A549 (cell line): ENCODE results near the gene REEP5. TPM values are rescaled to one million over a fixed set of nuclear protein-coding genes. Genes with fewer than 3 reads are reported as not detected.
"Not testable (repeated sequence)": the region's sequence is repeated elsewhere in the genome, so short reads cannot be mapped to it uniquely, and the experiment has no call there.

ENCODE experiments used
- ATAC-seq, 2 experiments: fragments of 200-7000 bp in 1 of 2; fragments of >200 bp in 1 of 2; cut with Nextera tagmentation in 1 of 2; cut with Tn5 transposase in 1 of 2; 3 replicates each; pipeline versions ENCODE4 v1.8.0 to v1.9.1; 2018 to 2020; ENCODE audit warnings: mild to moderate bottlenecking in 1 of 2, moderate library complexity in 1 of 2
- CTCF ChIA-PET: fragments of 300-600 bp; sonication (Branson Sonifier 250); formaldehyde crosslinking; extraction: SDS; loops from one replicate; lab custom pipeline; 2021; ENCODE audit warnings: antibody characterized with exemption, inconsistent platforms; lab: Yijun Ruan, JAX
- POLR2A ChIA-PET: fragments of 350-600 bp; formaldehyde crosslinking; extraction: SDS; loops from one replicate; lab custom pipeline; 2021; ENCODE audit warnings: antibody characterized with exemption, inconsistent platforms; lab: Yijun Ruan, JAX
- DNase-seq, 2 experiments: peaks; one replicate each; pipeline versions ENCODE4 v3.0.0 to v3.0.0-alpha.2; 2011 to 2016; ENCODE audit warnings: low read depth in 1 of 2, low spot score in 1 of 2
- FAIRE-seq: peaks from 2 replicates; lab custom pipeline; 2011; peaks lifted over from hg19 to GRCh38; lab: Jason Lieb, UNC
- H3K27ac ChIP-seq, 2 experiments: fragments of >200 bp; sonication (Bioruptor Twin); formaldehyde crosslinking; 3 replicates each; pipeline ENCODE4 v1.5.1; 2016 to 2017
- H3K4me1 ChIP-seq: fragments of >200 bp; sonication (Bioruptor Twin); formaldehyde crosslinking; 3 replicates; pipeline ENCODE4 v1.6.1; 2016
- H3K4me2 ChIP-seq: fragments of >200 bp; sonication (Bioruptor Twin); formaldehyde crosslinking; 3 replicates; pipeline ENCODE4 v1.6.1; 2016
- H3K4me3 ChIP-seq: fragments of >200 bp; sonication (Bioruptor Twin); formaldehyde crosslinking; 3 replicates; pipeline ENCODE4 v1.5.1; 2016
- H3K9me3 ChIP-seq: fragments of >200 bp; sonication (Bioruptor Twin); formaldehyde crosslinking; 3 replicates; pipeline ENCODE4 v1.6.1; 2016
- CBX8 ChIP-seq: fragments of 200-600 bp; sonication (generic); IDR thresholded peaks from 2 replicates; pipeline ENCODE4 v1.6.1; 2016
- CEBPB ChIP-seq, 2 experiments: fragments of >200 bp in 1 of 2; sonication (Bioruptor Twin) in 1 of 2; formaldehyde crosslinking in 1 of 2; IDR thresholded peaks; 2 replicates each; pipeline ENCODE4 v1.6.1; 2012 to 2016
- CHD2 ChIP-seq: fragments of 150-350 bp; IDR thresholded peaks from 2 replicates; pipeline ENCODE4 v1.6.1; 2014; ENCODE audit warnings: low read length; ENCODE audit not compliant: partially characterized antibody
- CHD4 ChIP-seq: fragments of 200-600 bp; sonication (generic); IDR thresholded peaks from 2 replicates; pipeline ENCODE4 v1.6.1; 2016; ENCODE audit warnings: antibody characterized with exemption, mild to moderate bottlenecking, borderline replicate concordance
- EHF ChIP-seq: fragments of 250-450 bp; sonication (Bioruptor Pico); IDR thresholded peaks from 2 replicates; pipeline ENCODE4 v1.5.0; 2020; ENCODE audit warnings: mild to moderate bottlenecking
- ESRRA ChIP-seq: fragments of 150-350 bp; IDR thresholded peaks from 2 replicates; pipeline ENCODE4 v1.6.1; 2014; ENCODE audit warnings: mild to moderate bottlenecking, low read length, borderline replicate concordance
- FOSB ChIP-seq: fragments of 250-450 bp; sonication (Bioruptor Pico); IDR thresholded peaks from 2 replicates; pipeline ENCODE4 v1.5.0; 2020; ENCODE audit warnings: mild to moderate bottlenecking, moderate library complexity
- FOSL2 ChIP-seq, 2 experiments: fragments of 450-650 bp in 1 of 2; fragments of >200 bp in 1 of 2; sonication (Bioruptor Twin) in 1 of 2; formaldehyde crosslinking; IDR thresholded peaks; 2 replicates each; pipeline versions ENCODE4 v1.5.0 to v1.6.1; 2016 to 2020; ENCODE audit warnings: mild to moderate bottlenecking in 1 of 2, moderate library complexity in 1 of 2
- GATA3 ChIP-seq: IDR thresholded peaks from 2 replicates; pipeline ENCODE4 v1.6.1; 2012; ENCODE audit warnings: borderline replicate concordance
- HDAC2 ChIP-seq: fragments of 200-600 bp; sonication (generic); IDR thresholded peaks from 2 replicates; pipeline ENCODE4 v1.6.1; 2016
- HOXA7 ChIP-seq: fragments of 250-450 bp; sonication (Bioruptor Pico); IDR thresholded peaks from 2 replicates; pipeline ENCODE4 v1.5.0; 2020; ENCODE audit warnings: mild to moderate bottlenecking, moderate library complexity
- HOXB5 ChIP-seq: fragments of 250-450 bp; sonication (Bioruptor Pico); IDR thresholded peaks from 2 replicates; pipeline ENCODE4 v1.5.0; 2020; ENCODE audit warnings: mild to moderate bottlenecking, moderate library complexity
- JUN ChIP-seq, 2 experiments: fragments of >200 bp; sonication (Bioruptor Twin); formaldehyde crosslinking; IDR thresholded peaks; 2 replicates in 1 of 2; 3 replicates in 1 of 2; pipeline ENCODE4 v1.6.1; 2016 to 2017
- KDM1A ChIP-seq: fragments of 200-600 bp; sonication (generic); IDR thresholded peaks from 2 replicates; pipeline ENCODE4 v1.6.1; 2016; ENCODE audit warnings: low read depth, mild to moderate bottlenecking
- MYC ChIP-seq: IDR thresholded peaks from 2 replicates; pipeline ENCODE4 v1.6.1; 2012; ENCODE audit warnings: mild to moderate bottlenecking, inconsistent platforms, low read length, improper control_type of control experiment, borderline replicate concordance
- NFE2L2 ChIP-seq: fragments of 150-350 bp; conservative IDR thresholded peaks from 2 replicates; pipeline ENCODE4 v1.6.1; 2014; ENCODE audit warnings: low read length
- NPAS2 ChIP-seq: fragments of 250-450 bp; sonication (Bioruptor Pico); IDR thresholded peaks from 2 replicates; pipeline ENCODE4 v1.8.0; 2022; ENCODE audit warnings: mild to moderate bottlenecking, moderate library complexity, borderline replicate concordance
- NR3C1 ChIP-seq: fragments of >200 bp; sonication (Bioruptor Twin); formaldehyde crosslinking; IDR thresholded peaks from 3 replicates; pipeline ENCODE4 v1.6.1; 2017
- POLR2A ChIP-seq: IDR thresholded peaks from 2 replicates; pipeline ENCODE4 v1.6.1; 2012; ENCODE audit warnings: mild to moderate bottlenecking, low read length
- POLR2AphosphoS2 ChIP-seq: conservative IDR thresholded peaks from 2 replicates; pipeline ENCODE4 v1.6.1; 2012; ENCODE audit warnings: low read length, improper control_type of control experiment, inconsistent platforms
- RCOR1 ChIP-seq: fragments of 150-350 bp; IDR thresholded peaks from 2 replicates; pipeline ENCODE4 v1.6.1; 2014; ENCODE audit warnings: antibody characterized with exemption, low read length, low read depth
- RNF2 ChIP-seq: fragments of 200-600 bp; sonication (generic); IDR thresholded peaks from 2 replicates; pipeline ENCODE4 v1.6.1; 2016; ENCODE audit warnings: low read depth, mild to moderate bottlenecking, antibody characterized with exemption, moderate library complexity, borderline replicate concordance
- SMC3 ChIP-seq: fragments of >200 bp; sonication (Bioruptor Twin); formaldehyde crosslinking; IDR thresholded peaks from 3 replicates; pipeline ENCODE4 v1.6.1; 2018; ENCODE audit warnings: inconsistent platforms
- TFCP2L1 ChIP-seq: fragments of 250-450 bp; sonication (Bioruptor Pico); IDR thresholded peaks from 2 replicates; pipeline ENCODE4 v1.5.0; 2021; ENCODE audit warnings: mild to moderate bottlenecking
- ZC3H11A ChIP-seq: fragments of 450-650 bp; IDR thresholded peaks from 2 replicates; pipeline ENCODE4 v1.6.1; 2014; ENCODE audit warnings: antibody characterized with exemption, mild to moderate bottlenecking
- ZNF302 ChIP-seq: fragments of 250-450 bp; sonication (Bioruptor Pico); IDR thresholded peaks from 2 replicates; pipeline ENCODE4 v1.9.0; 2021; ENCODE audit warnings: inconsistent platforms, mild to moderate bottlenecking, moderate library complexity
- WGBS: methylation state at CpG from one replicate; pipeline ENCODE4 v1.1.6; 2017; ENCODE audit errors: missing lambda C conversion rate; 5-methylcytosine and 5-hydroxymethylcytosine counted together
- polyA plus RNA-seq, 4 experiments: library from polyadenylated mRNA; depleted of rRNA in 3 of 4; stranded (reverse); fragments of >200 nt; fragmentation: RNase III in 1 of 4; extraction: RNeasy Plus Mini Kit Qiagen cat#74134 plus additional on column Dnase treatment in 1 of 4; gene quantifications; 2 replicates in 3 of 4; 3 replicates in 1 of 4; pipeline ENCODE4 v1.2.3, GENCODE V29; 2011 to 2017
- TF ChIP-seq, protein P1 (sequence below): fragments of 150-350 bp; IDR thresholded peaks from 2 replicates; pipeline ENCODE4 v1.6.1; 2014; ENCODE audit warnings: low read depth, mild to moderate bottlenecking, low read length
- TF ChIP-seq, protein P2 (sequence below): fragments of 450-650 bp; IDR thresholded peaks from 2 replicates; pipeline ENCODE4 v1.6.1; 2014; ENCODE audit warnings: antibody characterized with exemption
- TF ChIP-seq, protein P3 (sequence below): IDR thresholded peaks from 2 replicates; pipeline ENCODE4 v1.6.1; 2012
- TF ChIP-seq, protein P4 (sequence below): fragments of >200 bp; sonication (Bioruptor Twin); formaldehyde crosslinking; IDR thresholded peaks from 3 replicates; pipeline ENCODE4 v1.6.1; 2016

Gene REEP5
- polyA plus RNA-seq, 2 of the 4 experiments (the other 2 are of a cell fraction), result 134 to 164 TPM

DNA sequence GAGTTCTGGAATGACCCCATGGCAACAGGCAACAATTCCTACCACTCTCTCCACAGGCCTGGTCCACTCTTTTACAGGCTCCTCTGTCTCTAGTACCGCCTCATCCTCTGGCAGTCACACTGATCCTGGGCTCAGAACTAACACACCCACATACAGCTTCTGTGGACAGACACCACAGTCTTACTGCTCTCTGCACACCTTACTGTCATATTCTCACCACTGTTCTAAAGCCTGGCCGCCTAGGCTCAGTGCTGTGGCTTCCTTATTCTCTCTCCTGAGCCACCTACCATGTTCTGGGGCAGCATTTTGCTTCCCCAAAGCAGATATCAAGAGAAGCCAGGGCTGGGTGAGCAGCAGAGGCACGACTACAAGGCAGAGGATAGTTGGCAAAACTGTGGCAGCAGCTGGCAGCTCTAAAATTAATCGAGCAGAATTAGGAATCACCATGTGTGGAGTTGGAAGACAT lies 14.8 kb downstream of the REEP5 start:
- WGBS, result 90% methylated on average over 4 of the region's 4 CpGs
- ChIA-PET POLR2A (no interaction called here), CTCF (interaction anchor here (1.2 to 1.5 kb wide), 2 partner anchors 13 to 40 kb away, joined by 3 to 4 read pairs; no protein-coding TSS in a partner anchor)
- TF ChIP-seq POLR2A (no peak), ESRRA (no peak), CHD4 (no peak), FOSB (CRISPR knock-in tag) (no peak), ZC3H11A (no peak)
- TF ChIP-seq, protein P1, sequence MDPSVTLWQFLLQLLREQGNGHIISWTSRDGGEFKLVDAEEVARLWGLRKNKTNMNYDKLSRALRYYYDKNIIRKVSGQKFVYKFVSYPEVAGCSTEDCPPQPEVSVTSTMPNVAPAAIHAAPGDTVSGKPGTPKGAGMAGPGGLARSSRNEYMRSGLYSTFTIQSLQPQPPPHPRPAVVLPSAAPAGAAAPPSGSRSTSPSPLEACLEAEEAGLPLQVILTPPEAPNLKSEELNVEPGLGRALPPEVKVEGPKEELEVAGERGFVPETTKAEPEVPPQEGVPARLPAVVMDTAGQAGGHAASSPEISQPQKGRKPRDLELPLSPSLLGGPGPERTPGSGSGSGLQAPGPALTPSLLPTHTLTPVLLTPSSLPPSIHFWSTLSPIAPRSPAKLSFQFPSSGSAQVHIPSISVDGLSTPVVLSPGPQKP, result no peak
- Histone ChIP-seq H3K4me3 (no peak overlapping the region), H3K4me2 (no peak overlapping the region), H3K9me3 (no peaks in the 10 kb centered on the region), H3K4me1 (no peaks in the 10 kb centered on the region), H3K27ac (no peak overlapping the region)
- FAIRE-seq (no peak), ATAC-seq (peak in 1 of 2 experiments; percentile 36; a peak in 3 of 6 replicates), DNase-seq (no peak)

DNA sequence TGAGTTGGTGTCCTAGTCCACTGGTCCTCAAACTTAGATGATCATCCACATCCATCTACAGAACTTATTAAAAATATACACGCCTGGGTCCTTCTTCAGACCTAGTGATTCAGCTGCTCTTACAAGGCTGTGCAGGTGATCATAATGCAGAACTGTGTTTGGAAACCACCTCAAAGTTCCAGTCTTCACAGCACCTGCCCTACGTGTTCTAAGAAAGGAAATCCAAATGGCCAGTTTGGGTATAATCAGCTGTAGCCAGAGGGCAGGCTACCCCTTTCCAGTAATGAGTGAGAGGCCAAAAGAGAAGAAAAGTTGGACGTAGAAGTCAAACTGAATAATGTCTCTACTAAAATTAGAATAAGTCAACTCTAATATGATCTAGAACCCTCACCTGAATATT lies 15.4 kb downstream of the REEP5 start:
- H3K4me2 ChIP-seq, result no peak overlapping the region
- ChIA-PET CTCF (interaction anchor here (1.2 kb wide), 1 partner anchor 13 kb away, joined by 3 read pairs; no protein-coding TSS in a partner anchor), POLR2A (no interaction called here)
- TF ChIP-seq, protein P2, sequence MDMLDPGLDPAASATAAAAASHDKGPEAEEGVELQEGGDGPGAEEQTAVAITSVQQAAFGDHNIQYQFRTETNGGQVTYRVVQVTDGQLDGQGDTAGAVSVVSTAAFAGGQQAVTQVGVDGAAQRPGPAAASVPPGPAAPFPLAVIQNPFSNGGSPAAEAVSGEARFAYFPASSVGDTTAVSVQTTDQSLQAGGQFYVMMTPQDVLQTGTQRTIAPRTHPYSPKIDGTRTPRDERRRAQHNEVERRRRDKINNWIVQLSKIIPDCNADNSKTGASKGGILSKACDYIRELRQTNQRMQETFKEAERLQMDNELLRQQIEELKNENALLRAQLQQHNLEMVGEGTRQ, result no peak
- TF ChIP-seq HDAC2 (no peak), NPAS2 (no peak), CEBPB (IDR thresholded peaks at IDR 0.05) (no peak), NFE2L2 (no peak), ZNF302 (CRISPR knock-in tag) (no peak), CHD2 (no peak), HOXB5 (CRISPR knock-in tag) (no peak), JUN (IDR thresholded peaks at IDR 0.05) (no peak), KDM1A (no peak), MYC (no peak), SMC3 (no peak), NR3C1 (no peak), RNF2 (no peak), TFCP2L1 (CRISPR knock-in tag) (no peak), POLR2AphosphoS2 (no peak)
- FAIRE-seq (no peak), DNase-seq (no peak), ATAC-seq (no peak)
- no peaks in the 10 kb centered on the region for H3K4me1 ChIP-seq
- no peaks in the 10 kb centered on the region for H3K9me3 ChIP-seq
- H3K27ac ChIP-seq, result no peak overlapping the region
- no peak overlapping the region for H3K4me3 ChIP-seq
- WGBS, result 92% methylated on average over 3 of the region's 3 CpGs

DNA sequence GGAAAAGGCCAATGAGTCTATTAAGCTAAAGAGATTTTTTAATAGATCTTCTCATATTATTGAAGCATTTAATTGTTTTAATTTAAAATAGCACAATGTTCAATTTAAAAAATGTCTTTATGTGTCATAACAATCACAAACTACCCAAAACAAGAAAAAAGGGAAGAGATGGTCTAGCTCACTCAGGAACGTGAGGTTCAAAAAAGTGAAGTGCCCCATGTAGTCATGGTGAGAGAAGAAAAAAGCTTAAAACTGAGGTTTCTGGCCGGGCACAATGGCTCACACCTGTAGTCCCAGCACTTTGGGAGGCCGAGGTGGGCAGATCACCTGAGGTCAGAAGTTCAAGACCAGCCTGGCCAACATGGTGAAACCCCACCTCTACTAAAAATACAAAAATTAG lies 17.0 kb downstream of the REEP5 start:
- POLR2A ChIA-PET, H3K4me2 ChIP-seq, DNase-seq, FAIRE-seq, ATAC-seq, H3K27ac ChIP-seq, H3K9me3 ChIP-seq, H3K4me1 ChIP-seq, H3K4me3 ChIP-seq: not testable (repeated sequence)
- CTCF ChIA-PET, result interaction anchor here (0.8 kb wide), 1 partner anchor 11 kb away, joined by 5 read pairs; no protein-coding TSS in a partner anchor
- WGBS, result 90% methylated on average over 3 of the region's 3 CpGs

DNA sequence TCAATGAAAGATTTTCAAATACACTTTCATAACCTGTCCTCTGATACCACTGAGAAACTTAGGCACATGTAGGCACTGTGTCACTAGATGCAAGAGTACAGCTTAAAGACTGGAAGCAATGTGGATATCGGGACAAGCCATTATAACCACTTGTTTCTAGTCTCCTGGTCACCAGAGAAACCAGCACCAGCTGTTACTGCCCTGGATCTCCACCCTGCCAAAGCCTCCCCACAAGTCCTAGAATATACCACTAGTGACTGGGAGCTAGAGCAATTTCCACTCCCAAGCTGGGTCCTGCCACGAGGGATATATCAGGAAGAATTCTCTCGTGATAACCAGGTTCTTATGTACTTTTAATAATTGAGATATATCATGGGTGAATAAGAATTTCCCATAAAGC lies 19.5 kb downstream of the REEP5 start:
- ATAC-seq (no peak), DNase-seq (no peak), FAIRE-seq (no peak)
- ChIA-PET CTCF (interaction anchor here (1.3 to 2.5 kb wide), 2 partner anchors 14 to 19 kb away, joined by 6 to 10 read pairs; partner anchors contain the start of gene REEP5), POLR2A (no interaction called here)
- no peaks in the 10 kb centered on the region for H3K9me3 ChIP-seq
- WGBS, result 91% methylated on average over 3 of the region's 3 CpGs
- no peak overlapping the region for H3K27ac ChIP-seq
- no peaks in the 10 kb centered on the region for H3K4me1 ChIP-seq
- H3K4me2 ChIP-seq, result no peak overlapping the region
- H3K4me3 ChIP-seq, result no peak overlapping the region
- TF ChIP-seq, protein P3, sequence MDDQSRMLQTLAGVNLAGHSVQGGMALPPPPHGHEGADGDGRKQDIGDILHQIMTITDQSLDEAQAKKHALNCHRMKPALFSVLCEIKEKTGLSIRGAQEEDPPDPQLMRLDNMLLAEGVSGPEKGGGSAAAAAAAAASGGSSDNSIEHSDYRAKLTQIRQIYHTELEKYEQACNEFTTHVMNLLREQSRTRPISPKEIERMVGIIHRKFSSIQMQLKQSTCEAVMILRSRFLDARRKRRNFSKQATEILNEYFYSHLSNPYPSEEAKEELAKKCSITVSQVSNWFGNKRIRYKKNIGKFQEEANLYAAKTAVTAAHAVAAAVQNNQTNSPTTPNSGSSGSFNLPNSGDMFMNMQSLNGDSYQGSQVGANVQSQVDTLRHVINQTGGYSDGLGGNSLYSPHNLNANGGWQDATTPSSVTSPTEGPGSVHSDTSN, result no peak
- no peak for TF ChIP-seq NFE2L2
- no peak for TF ChIP-seq CBX8
- TF ChIP-seq GATA3, result no peak
- no peak for TF ChIP-seq HOXA7
- TF ChIP-seq ESRRA, result no peak
- TF ChIP-seq, protein P4, sequence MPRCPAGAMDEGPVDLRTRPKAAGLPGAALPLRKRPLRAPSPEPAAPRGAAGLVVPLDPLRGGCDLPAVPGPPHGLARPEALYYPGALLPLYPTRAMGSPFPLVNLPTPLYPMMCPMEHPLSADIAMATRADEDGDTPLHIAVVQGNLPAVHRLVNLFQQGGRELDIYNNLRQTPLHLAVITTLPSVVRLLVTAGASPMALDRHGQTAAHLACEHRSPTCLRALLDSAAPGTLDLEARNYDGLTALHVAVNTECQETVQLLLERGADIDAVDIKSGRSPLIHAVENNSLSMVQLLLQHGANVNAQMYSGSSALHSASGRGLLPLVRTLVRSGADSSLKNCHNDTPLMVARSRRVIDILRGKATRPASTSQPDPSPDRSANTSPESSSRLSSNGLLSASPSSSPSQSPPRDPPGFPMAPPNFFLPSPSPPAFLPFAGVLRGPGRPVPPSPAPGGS, result no peak
- no peak for TF ChIP-seq FOSL2 (IDR thresholded peaks at IDR 0.05)
- TF ChIP-seq FOSL2 (CRISPR knock-in tag; IDR thresholded peaks at IDR 0.05), result no peak
- TF ChIP-seq RCOR1, result no peak
- TF ChIP-seq FOSB (CRISPR knock-in tag), result no peak
- no peak for TF ChIP-seq EHF (CRISPR knock-in tag)
- no peak for TF ChIP-seq SMC3
